Neuronal stem cell (in vitro differentiated cells): ENCODE measurements around the gene UNC13C.

Source experiments
- DNase-seq: peaks from one replicate; pipeline ENCODE4 v3.0.0-alpha.2; 2013; ENCODE audit warnings: low spot score
- H2AFZ ChIP-seq: one replicate; pipeline ENCODE4 v1.6.1; 2013; ENCODE audit warnings: mild to moderate bottlenecking, low read length, inconsistent platforms
- H2AK5ac ChIP-seq: 2 replicates; pipeline ENCODE4 v1.6.1; 2013; ENCODE audit warnings: low read depth, mild to moderate bottlenecking, inconsistent platforms, low read length, moderate library complexity, mixed read lengths
- H2BK120ac ChIP-seq: 2 replicates; pipeline ENCODE4 v1.6.1; 2013; ENCODE audit warnings: low read depth, mild to moderate bottlenecking, inconsistent platforms, low read length, moderate library complexity, mixed read lengths
- H2BK12ac ChIP-seq: one replicate; pipeline ENCODE4 v1.6.1; 2013; ENCODE audit warnings: low read length, inconsistent platforms
- H2BK15ac ChIP-seq: 2 replicates; pipeline ENCODE4 v1.6.1; 2013; ENCODE audit warnings: mild to moderate bottlenecking, low read length, inconsistent platforms, mixed read lengths
- H2BK5ac ChIP-seq: one replicate; pipeline ENCODE4 v1.6.1; 2013; ENCODE audit warnings: inconsistent platforms, mild to moderate bottlenecking, low read length, moderate library complexity
- H3K14ac ChIP-seq: one replicate; pipeline ENCODE4 v1.6.1; 2013; ENCODE audit warnings: low read length, inconsistent platforms
- H3K18ac ChIP-seq: 2 replicates; pipeline ENCODE4 v1.6.1; 2013; ENCODE audit warnings: low read length, inconsistent platforms
- H3K23ac ChIP-seq: 2 replicates; pipeline ENCODE4 v1.6.1; 2013; ENCODE audit warnings: low read depth, mild to moderate bottlenecking, mixed read lengths, low read length, inconsistent platforms; ENCODE audit not compliant: poor library complexity
- H3K27ac ChIP-seq: replicated peaks from 3 replicates; pipeline ENCODE4 v1.5.1; 2013; ENCODE audit warnings: low read length, inconsistent platforms
- H3K27me3 ChIP-seq, 3 experiments: 2 replicates each; pipeline ENCODE4 v1.6.1; 2013; ENCODE audit warnings: low read length in 3 of 3, mild to moderate bottlenecking in 2 of 3, inconsistent platforms in 1 of 3, low read depth in 1 of 3, mixed read lengths in 1 of 3, moderate library complexity in 1 of 3; ENCODE audit not compliant: control insufficient read depth in 3 of 3, insufficient read depth in 3 of 3
- H3K36me3 ChIP-seq, 2 donors: replicated peaks in 1 of 2; 2 replicates each; pipeline ENCODE4 v1.6.1; 2013; ENCODE audit warnings: low read length in 2 of 2; ENCODE audit not compliant: control insufficient read depth in 2 of 2, insufficient read depth in 2 of 2
- H3K4ac ChIP-seq: 2 replicates; pipeline ENCODE4 v1.6.1; 2013; ENCODE audit warnings: inconsistent platforms, mild to moderate bottlenecking, low read length, moderate library complexity
- H3K4me1 ChIP-seq, 2 donors: 1 replicate in 1 of 2; 2 replicates in 1 of 2; pipeline ENCODE4 v1.6.1; 2013; ENCODE audit warnings: low read length in 2 of 2, low read depth in 1 of 2; ENCODE audit not compliant: control insufficient read depth in 2 of 2, insufficient read depth in 1 of 2
- H3K4me2 ChIP-seq: one replicate; pipeline ENCODE4 v1.6.1; 2013; ENCODE audit warnings: mild to moderate bottlenecking, low read length, inconsistent platforms; ENCODE audit not compliant: insufficient read depth, poor library complexity, severe bottlenecking
- H3K4me3 ChIP-seq, 2 donors: 2 replicates each; pipeline ENCODE4 v1.5.1; 2013; ENCODE audit warnings: low read length in 2 of 2, mild to moderate bottlenecking in 2 of 2, inconsistent platforms in 1 of 2, moderate library complexity in 1 of 2
- H3K79me1 ChIP-seq: one replicate; pipeline ENCODE4 v1.6.1; 2013; ENCODE audit warnings: low read depth, mild to moderate bottlenecking, inconsistent platforms, low read length, moderate library complexity
- H3K9ac ChIP-seq: one replicate; pipeline ENCODE4 v1.6.1; 2013; ENCODE audit warnings: mild to moderate bottlenecking, low read depth, low read length, inconsistent platforms; ENCODE audit not compliant: poor library complexity
- H3K9me3 ChIP-seq, 2 donors: replicated peaks in 1 of 2; 2 replicates each; pipeline versions ENCODE3 to v1.6.1; 2013; ENCODE audit warnings: low read length in 2 of 2, mild to moderate bottlenecking in 2 of 2, inconsistent platforms in 1 of 2, low read depth in 1 of 2, mixed read lengths in 1 of 2, moderate library complexity in 1 of 2; ENCODE audit not compliant: control insufficient read depth in 2 of 2, insufficient read depth in 1 of 2
- H4K8ac ChIP-seq: one replicate; pipeline ENCODE4 v1.6.1; 2013; ENCODE audit warnings: low read depth, mild to moderate bottlenecking, inconsistent platforms, low read length, moderate library complexity
- H4K91ac ChIP-seq: one replicate; pipeline ENCODE4 v1.6.1; 2013; ENCODE audit warnings: low read length, low read depth, mild to moderate bottlenecking, inconsistent platforms; ENCODE audit not compliant: poor library complexity
- WGBS, 2 donors: extraction: QIAGEN DNeasy Blood & Tissue Kit; methylation state at CpG; one replicate each; pipeline ENCODE4 v1.1.7; 2013; ENCODE audit warnings: missing lambda C conversion rate in 2 of 2, mixed read lengths in 1 of 2; ENCODE audit not compliant: insufficient read length in 2 of 2, insufficient replicate concordance in 1 of 2; ENCODE audit errors: extremely low coverage in 2 of 2; 5-methylcytosine and 5-hydroxymethylcytosine counted together

The UNC13C gene

GRCh38 chr15:54580643-54581042 is 602.4 kb downstream of the UNC13C start:
- DNase-seq: no peak
- Histone ChIP-seq H2BK120ac (no peak overlapping the region), H3K27me3 (peaks cover 0 to 2% (median 0%) of the 10 kb centered on the region in 3 experiments), H3K9ac (no peak overlapping the region), H2AFZ (no peak overlapping the region), H3K4me2 (no peak overlapping the region), H2BK15ac (no peak overlapping the region), H3K27ac (no peak overlapping the region), H3K4ac (no peak overlapping the region), H3K36me3 (no peaks in the 10 kb centered on the region), H3K4me3 (no peak overlapping the region), H3K23ac (no peak overlapping the region), H3K79me1 (no peaks in the 10 kb centered on the region), H2AK5ac (no peak overlapping the region), H4K91ac (no peak overlapping the region), H2BK12ac (no peak overlapping the region), H3K4me1 (no peaks in the 10 kb centered on the region), H3K18ac (no peak overlapping the region), H4K8ac (no peak overlapping the region), H3K14ac (no peak overlapping the region), H3K9me3 (no peaks in the 10 kb centered on the region), H2BK5ac (no peak overlapping the region)
- WGBS, 2 donors: no CpG with 5 or more reads among the region's 2 CpGs

GRCh38 chr15:54582863-54583643 is 604.8 kb downstream of the UNC13C start:
- DNase-seq: no peak
- Histone ChIP-seq H2AFZ (no peak overlapping the region), H2BK15ac (no peak overlapping the region), H2BK120ac (no peak overlapping the region), H3K27ac (no peak overlapping the region), H4K8ac (no peak overlapping the region), H3K23ac (no peak overlapping the region), H3K4me3 (no peak overlapping the region), H3K79me1 (no peaks in the 10 kb centered on the region), H2BK5ac (no peak overlapping the region), H3K9ac (no peak overlapping the region), H3K4ac (no peak overlapping the region), H3K9me3 (no peaks in the 10 kb centered on the region), H3K36me3 (no peaks in the 10 kb centered on the region), H3K14ac (no peak overlapping the region), H2AK5ac (no peak overlapping the region), H4K91ac (no peak overlapping the region), H3K4me1 (no peaks in the 10 kb centered on the region), H3K27me3 (no peaks in the 10 kb centered on the region), H3K4me2 (no peak overlapping the region), H2BK12ac (no peak overlapping the region), H3K18ac (no peak overlapping the region)
- WGBS, 2 donors: no CpG with 5 or more reads among the region's 7 CpGs

GRCh38 chr15:54585063-54585462 is 606.8 kb downstream of the UNC13C start:
- Histone ChIP-seq H3K4me1 (no peaks in the 10 kb centered on the region), H3K4me2 (no peak overlapping the region)
- no CpG with 5 or more reads among the region's 3 CpGs for WGBS, 2 donors

GRCh38 chr15:54594115-54594514 is 615.9 kb downstream of the UNC13C start:
- Histone ChIP-seq H3K14ac (no peak overlapping the region), H2AK5ac (no peak overlapping the region), H3K23ac (no peak overlapping the region), H3K9ac (no peak overlapping the region), H3K18ac (peak overlapping the region; percentile 27), H2AFZ (no peak overlapping the region), H3K79me1 (no peaks in the 10 kb centered on the region), H4K8ac (no peak overlapping the region), H3K4me1 (no peaks in the 10 kb centered on the region), H3K4me3 (peak overlapping the region in 1 of 2 donors; percentile 64), H3K36me3 (no peaks in the 10 kb centered on the region), H2BK5ac (no peak overlapping the region), H3K27me3 (no peaks in the 10 kb centered on the region), H2BK15ac (no peak overlapping the region), H2BK120ac (no peak overlapping the region), H3K27ac (no peak overlapping the region), H3K4ac (no peak overlapping the region), H4K91ac (no peak overlapping the region), H3K4me2 (no peak overlapping the region), H3K9me3 (peaks cover 0 to 1% of the 10 kb centered on the region in 2 donors), H2BK12ac (no peak overlapping the region)
- WGBS, 2 donors: no CpG with 5 or more reads among the region's 4 CpGs
- DNase-seq: no peak

More at GRCh38 chr15:54585063-54585462, 606.8 kb downstream of the UNC13C start:
- Histone ChIP-seq H3K4me3 (no peak overlapping the region), H2AFZ (no peak overlapping the region), H3K27ac (no peak overlapping the region), H3K79me1 (no peaks in the 10 kb centered on the region), H2BK120ac (no peak overlapping the region), H3K4ac (no peak overlapping the region), H3K36me3 (no peaks in the 10 kb centered on the region), H3K23ac (no peak overlapping the region), H2BK5ac (no peak overlapping the region), H3K14ac (no peak overlapping the region), H2AK5ac (no peak overlapping the region), H2BK15ac (no peak overlapping the region), H3K9me3 (no peaks in the 10 kb centered on the region), H4K91ac (no peak overlapping the region), H3K18ac (no peak overlapping the region), H3K9ac (no peak overlapping the region), H2BK12ac (no peak overlapping the region), H4K8ac (no peak overlapping the region), H3K27me3 (no peaks in the 10 kb centered on the region)
- DNase-seq: no peak
